NCI-H345 (cell line): ENCODE results near the gene DLG2.
A peak's percentile ranks its signal among the peaks of the same experiment; 100 is the strongest.
"Not testable (repeated sequence)": the region's sequence is repeated elsewhere in the genome, so short reads cannot be mapped to it uniquely, and the experiment has no call there.

Experiments used
- DNase-seq: peaks from one replicate; lab custom pipeline; 2025; lab: John Stamatoyannopoulos, UW

The DLG2 gene

GRCh38 chr11:84833488-84834088 lies 793.6 kb downstream of the DLG2 start:
- DNase-seq, result no peak

GRCh38 chr11:84830372-84830771 lies 796.8 kb downstream of the DLG2 start:
- no peak for DNase-seq

DNA sequence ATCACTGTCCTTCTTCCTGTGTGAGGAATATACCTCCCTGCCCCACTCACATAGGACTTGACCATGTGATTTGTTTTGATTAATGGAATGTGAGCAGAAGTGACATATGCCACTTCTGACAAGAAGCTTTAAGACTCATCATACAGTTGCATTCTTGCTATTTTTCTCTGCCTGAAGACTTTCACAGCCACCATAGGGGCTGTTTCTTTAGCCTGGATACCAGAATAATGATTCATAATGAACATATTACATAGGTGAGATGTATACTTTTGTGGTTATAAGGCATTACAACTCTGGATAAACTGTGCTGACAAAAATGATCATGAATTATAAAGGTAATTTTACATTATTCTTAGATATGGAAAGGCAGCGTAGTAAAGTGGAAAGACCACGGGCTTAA lies 798.0 kb downstream of the DLG2 start:
- DNase-seq, result no peak

DNA sequence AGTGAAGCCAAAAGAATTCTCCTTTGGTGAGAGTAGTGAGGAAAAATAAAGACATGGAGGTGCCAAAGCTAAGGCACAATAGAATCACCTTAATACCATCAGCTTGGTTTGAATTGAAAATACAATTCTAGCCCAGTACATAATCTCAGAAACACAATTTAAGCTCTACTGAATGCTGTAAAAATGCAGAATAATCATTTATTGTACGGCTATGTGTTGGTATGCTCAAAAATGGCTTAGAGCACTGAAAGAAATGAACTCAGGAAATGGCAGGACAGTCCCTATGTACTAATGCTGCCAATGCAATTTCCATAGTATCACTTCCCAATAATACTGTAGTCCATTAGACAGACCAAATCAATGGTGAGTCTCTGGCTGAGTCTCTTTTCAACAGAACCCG lies 798.5 kb downstream of the DLG2 start:
- DNase-seq, result no peak

DNA sequence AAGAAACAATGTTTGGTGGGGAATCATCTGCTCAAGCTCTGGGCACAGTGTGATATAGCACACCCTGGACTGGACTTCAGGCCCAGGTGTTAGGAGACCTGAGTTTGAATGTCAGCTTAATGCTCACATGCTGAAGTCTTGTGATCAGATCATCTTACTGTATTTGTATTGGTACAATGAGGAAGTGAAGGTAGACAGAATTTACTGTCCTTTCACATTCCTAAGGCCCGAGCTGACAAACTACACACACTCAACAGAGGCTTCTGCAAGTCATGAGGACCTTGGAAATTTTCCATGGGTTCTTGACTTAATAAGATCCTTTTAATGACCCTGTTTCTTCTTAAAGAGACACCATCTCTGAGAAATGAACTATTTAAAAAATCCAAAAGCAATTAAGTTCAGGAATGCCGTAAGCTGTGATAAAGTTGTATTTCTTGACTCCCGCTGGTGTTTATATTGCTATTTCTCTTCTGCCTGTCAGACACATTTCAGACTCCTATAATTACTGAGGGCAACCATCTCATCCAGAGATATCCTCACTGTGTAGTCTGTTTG lies 802.0 kb downstream of the DLG2 start:
- DNase-seq, result no peak

GRCh38 chr11:84824624-84825023 lies 802.5 kb downstream of the DLG2 start:
- DNase-seq, result no peak

- DNase-seq, result no peak
Observed at GRCh38 chr11:84819537-84819936, 807.6 kb downstream of the DLG2 start.

GRCh38 chr11:84819128-84819527 lies 808.0 kb downstream of the DLG2 start:
- peak; percentile 63 for DNase-seq

- no peak for DNase-seq
Observed at GRCh38 chr11:84817998-84818397, 809.1 kb downstream of the DLG2 start.

DNA sequence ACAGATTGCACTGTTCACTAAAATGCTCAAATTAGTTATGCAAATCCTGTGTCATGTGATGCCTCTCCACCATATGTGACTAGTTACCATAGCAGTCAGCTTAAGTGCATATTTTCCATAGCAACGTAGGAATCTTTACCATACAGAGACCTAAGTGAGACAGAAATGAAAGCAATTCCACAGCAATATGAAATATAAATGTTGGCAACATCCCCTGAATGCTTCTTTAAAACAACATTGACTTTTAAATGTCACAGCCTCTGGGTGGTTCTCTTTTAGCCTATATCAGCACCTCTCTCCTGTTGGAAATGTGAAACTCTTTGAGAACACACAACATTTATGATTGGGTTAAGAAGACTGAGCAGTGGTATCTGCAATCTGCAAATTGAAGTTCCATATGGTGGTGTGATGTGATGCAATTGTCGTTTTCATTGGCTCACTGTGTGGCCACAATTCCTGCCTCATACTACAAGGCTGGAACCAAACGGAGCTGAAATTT lies 814.6 kb downstream of the DLG2 start:
- no peak for DNase-seq

- no peak for DNase-seq
Observed at GRCh38 chr11:84806354-84806753, 820.8 kb downstream of the DLG2 start.

DNA sequence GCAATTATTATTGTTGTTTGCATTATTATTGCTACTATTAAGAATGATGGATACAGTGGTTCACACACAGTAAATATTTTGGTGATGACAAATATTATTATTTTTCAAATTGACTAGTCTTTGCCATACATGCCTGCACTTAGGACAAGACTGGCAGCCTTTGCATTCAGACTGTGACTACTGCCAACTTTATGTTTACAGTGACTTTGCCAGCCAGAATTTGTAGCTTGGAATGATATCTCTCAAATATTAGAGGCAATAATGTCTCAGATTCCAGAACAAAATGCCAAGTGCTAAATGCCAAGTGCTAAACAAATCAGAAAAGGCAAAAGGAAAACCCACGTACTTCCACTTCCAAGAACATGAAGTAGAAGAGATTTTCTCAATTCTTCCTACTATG lies 823.1 kb downstream of the DLG2 start:
- no peak for DNase-seq

DNA sequence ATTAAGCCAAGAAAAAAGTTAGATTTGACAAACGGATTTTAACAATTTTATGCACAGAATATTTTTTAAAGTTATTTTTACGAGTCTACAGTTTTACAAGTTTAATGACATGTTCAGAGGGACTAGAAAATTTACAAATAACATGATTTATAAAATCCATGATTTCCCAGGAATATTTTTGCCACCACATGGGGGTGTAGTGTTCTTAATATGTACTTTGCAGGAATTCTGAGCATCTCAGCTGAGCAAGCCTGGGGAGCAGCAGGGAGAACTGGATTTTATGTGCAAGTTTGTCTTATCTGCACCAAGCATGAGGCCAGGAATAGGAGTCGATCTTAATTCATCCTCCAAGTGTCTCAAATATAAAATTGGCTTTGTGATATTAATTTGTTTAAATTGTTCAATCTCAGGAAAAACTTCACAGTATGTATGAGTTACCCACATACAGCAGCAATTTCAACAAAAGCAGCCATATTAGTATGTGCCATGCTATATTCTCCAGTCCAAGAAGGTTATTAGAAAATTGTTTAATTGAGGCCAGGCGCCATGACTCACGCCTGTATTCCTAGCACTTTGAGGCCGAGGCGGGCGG lies 826.3 kb downstream of the DLG2 start:
- no peak for DNase-seq

DNA sequence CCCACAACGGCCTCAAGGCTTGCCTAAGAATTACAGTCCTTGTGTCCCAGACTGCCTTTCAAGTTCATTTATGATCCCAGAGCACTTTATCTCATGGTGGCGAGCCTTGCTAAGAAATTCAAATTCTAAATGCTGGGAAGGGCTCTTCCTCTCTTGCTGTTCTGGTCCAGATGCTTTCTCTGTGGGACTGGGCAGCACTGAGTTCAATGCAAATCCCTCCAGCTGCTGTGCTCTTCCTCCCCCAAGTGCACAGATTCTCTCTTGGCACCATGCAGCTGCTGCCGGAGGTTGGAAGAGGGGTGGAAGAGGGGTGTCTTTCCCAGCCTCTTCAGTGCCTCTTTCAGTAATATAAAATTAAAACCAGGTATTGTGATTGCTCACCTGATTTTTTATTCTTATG lies 828.0 kb downstream of the DLG2 start:
- no peak for DNase-seq

- DNase-seq, result no peak
Observed at GRCh38 chr11:84795698-84796097, 831.4 kb downstream of the DLG2 start.

DNA sequence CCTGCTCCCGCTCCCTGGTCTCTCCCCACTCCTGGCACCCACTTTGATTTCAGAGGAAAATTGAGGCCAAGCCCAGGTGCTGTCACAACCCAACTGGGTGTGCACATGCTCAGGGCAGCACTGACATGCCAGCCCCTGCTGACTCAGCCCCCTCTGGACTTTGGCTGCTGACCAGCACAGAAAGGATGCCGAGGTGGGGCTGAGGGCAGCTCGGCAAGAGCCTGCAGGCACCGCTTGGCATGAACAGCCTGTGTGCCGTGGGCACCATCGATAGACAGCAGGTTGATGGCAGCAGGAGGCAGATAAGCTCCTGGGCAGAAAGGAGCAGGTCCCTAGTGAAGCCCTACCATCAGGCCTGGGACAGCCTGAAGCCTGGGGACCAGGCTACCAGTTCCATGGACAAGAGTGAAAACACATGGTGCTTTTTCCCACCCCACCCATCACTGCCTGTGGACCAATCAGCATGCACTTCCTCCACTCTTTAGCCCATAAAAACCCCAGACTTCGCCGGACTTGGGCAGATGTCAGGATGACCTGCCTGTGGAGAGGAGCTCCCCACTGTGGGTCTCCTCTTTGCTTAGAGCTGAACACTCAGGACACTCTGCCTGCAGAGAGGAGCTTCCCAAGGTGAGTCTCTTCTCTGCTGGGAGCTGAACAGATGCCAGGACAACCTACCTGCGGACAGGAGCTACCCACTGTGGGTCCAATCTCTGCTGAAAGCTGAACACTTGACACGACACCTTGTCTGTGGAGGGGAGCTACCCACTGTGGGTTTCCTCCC lies 832.3 kb downstream of the DLG2 start:
- no peak for DNase-seq

DNA sequence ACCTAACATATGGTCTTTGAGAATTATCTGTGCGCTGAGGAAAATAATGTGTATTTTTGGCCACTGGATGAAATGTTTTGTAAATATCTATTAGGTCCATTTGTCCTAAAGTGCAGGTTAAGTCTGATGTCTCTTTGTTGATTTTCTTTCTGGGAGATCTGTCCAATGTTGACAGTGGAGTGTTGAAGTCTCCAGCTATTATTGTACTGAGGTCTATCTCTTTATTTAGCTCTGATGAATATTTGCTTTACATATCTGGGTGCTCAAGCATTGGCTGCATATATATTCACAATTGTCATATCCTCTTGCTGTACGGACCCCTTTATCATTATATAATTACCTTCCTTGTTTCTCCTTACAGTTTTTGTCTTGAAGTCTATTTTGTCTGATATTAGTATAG lies 833.8 kb downstream of the DLG2 start:
- DNase-seq, result no peak

DNA sequence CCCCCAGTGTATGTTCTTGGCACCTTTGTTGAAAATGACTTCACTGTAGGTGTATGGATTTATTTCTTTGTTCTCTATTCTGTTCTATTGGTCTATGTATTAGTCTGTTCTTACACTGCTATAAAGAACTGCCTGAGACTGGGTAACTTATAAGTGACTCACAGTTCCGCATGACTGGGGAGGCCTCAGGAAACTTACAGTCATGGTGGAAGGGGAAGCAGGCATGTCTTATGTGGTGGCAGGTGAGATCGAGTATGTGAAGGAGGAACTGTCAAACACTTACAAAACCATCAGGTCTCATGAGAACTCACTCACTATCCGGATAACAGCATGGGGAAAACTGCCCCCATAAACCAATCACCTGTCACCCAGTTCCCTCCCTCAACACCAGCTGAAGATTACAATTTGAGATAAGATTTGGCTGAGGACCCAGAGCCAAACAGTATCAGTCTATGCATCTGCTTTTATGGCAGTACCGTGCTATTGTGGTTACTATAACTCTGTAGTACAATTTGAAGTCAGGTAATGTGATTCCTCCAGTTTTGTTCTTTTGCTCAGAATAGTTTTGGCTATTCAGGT lies 836.2 kb downstream of the DLG2 start:
- DNase-seq, result no peak

GRCh38 chr11:84788220-84788619 lies 838.9 kb downstream of the DLG2 start:
- no peak for DNase-seq

GRCh38 chr11:84784158-84784557 lies 843.0 kb downstream of the DLG2 start:
- DNase-seq, result not testable (repeated sequence)

GRCh38 chr11:84780689-84781293 lies 846.4 kb downstream of the DLG2 start:
- DNase-seq, result peak; percentile 55

- no peak for DNase-seq
Observed at GRCh38 chr11:84775503-84775902, 851.6 kb downstream of the DLG2 start.
